AG09309 (cell line): ENCODE data around the gene APP.
A peak's percentile ranks its signal among the peaks of the same experiment; 100 is the strongest.

Experiments used
- DNase-seq: peaks from one replicate; pipeline ENCODE4 v3.0.0-alpha.2; 2010; ENCODE audit warnings: low read depth
- H3K4me3 ChIP-seq: 2 replicates; pipeline ENCODE4 v1.5.1; 2011; ENCODE audit warnings: mild to moderate bottlenecking, low read depth, low read length, moderate library complexity; ENCODE audit not compliant: control insufficient read depth
- CTCF ChIP-seq: IDR thresholded peaks from 2 replicates; pipeline ENCODE4 v1.5.1; 2011; ENCODE audit warnings: mild to moderate bottlenecking, low read depth, low read length, inconsistent platforms; ENCODE audit not compliant: insufficient read depth, control insufficient read depth; ENCODE audit errors: missing control alignments

The APP gene

GRCh38 chr21:25881524-25882376 lies 288.8 kb downstream of the APP start:
- no peak overlapping the region for H3K4me3 ChIP-seq
- no peak for DNase-seq
- TF ChIP-seq CTCF, result peak; percentile 94

- no peak for TF ChIP-seq CTCF
- no peak for DNase-seq
- no peak overlapping the region for H3K4me3 ChIP-seq
Measured at GRCh38 chr21:25879203-25879602, 291.4 kb downstream of the APP start.

DNA sequence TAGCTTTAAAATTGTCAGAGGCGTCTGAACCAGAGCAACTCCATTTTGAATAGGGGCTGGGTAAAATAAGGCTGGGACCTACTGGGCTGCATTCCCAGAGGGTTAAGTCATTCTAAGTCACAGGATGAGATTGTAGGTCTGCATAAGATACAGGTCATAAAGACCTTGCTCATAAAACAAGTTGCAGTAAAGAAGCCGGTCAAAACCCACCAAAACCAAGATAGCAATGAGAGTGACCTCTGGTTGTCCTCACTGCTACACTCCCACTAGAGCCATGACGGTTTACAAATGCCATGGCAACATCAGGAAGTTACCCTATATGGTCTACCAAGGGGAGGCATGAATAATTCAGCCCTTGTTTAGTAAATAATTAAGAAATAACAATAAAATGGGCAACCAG lies 292.2 kb downstream of the APP start:
- no peak for TF ChIP-seq CTCF
- H3K4me3 ChIP-seq, result no peak overlapping the region
- DNase-seq, result no peak

DNA sequence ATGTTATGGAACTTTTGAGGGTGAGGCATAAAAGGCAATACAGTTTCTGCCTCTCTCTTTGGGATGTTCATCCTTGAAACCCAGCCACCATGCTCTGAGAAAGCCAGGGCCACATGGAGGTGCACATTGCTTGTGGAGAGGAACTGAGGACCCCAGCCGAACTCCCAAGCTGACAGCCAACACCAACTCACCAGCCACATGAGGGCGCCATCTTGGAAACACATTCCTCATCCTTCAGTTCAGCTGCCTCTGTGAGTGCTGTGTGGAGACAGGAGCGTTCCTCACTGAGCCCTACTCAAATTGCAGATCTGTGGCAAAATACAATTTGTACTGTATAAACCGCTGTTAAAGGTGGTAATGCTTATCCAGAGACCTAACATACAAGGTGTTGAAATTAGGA lies 298.3 kb downstream of the APP start:
- TF ChIP-seq CTCF, result no peak
- no peak for DNase-seq
- H3K4me3 ChIP-seq, result no peak overlapping the region

DNA sequence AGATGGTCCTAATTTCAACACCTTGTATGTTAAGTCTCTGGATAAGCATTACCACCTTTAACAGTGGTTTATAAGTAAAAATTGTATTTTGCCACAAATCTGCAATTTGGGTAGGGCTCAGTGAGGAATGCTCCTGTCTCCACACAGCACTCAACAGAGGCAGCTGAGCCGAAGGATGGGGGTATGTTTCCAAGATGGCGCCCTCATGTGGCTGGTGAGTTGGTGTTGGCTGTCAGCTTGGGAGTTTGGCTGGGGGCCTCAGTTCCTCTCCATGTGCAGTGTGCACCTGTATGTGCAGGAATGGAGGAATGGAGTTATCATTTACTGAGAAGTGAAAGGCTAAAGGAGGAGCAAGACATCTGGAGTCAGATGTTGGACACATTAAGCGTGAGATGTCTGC lies 299.0 kb downstream of the APP start:
- TF ChIP-seq CTCF, result peak; percentile 6
- DNase-seq, result no peak
- no peak overlapping the region for H3K4me3 ChIP-seq

DNA sequence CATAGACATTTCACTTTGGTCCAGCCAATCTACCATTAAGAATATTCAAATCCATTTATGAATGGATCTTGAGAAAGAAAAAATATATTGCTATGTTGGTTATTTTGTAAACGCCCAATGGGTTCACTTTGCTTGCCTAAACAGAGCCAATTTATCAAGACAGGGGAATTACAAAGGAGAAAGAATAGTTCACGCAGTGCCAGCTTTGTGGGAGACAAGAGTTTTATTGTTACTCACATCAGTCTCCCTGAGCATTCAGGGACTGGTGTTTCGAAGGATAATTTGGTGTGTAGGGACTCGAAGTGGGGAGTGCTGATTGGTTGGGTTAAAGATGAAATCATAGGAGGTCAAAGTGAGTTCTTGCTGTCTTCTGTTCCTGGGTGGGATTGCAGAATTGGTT lies 300.5 kb downstream of the APP start:
- TF ChIP-seq CTCF, result no peak
- H3K4me3 ChIP-seq, result no peak overlapping the region
- DNase-seq, result no peak
